Smooth muscle cell (in vitro differentiated cells): ENCODE results near the gene ASCC3. TPM values are rescaled to one million over a fixed set of nuclear protein-coding genes. Genes with fewer than 3 reads are reported as not detected.

Experiments
- DNase-seq: peaks from one replicate; lab custom pipeline; 2025; ENCODE audit not compliant: unreplicated experiment; lab: John Stamatoyannopoulos, UW
- H2AFZ ChIP-seq: fragments of 200-600 bp; sonication (generic); 2 replicates; pipeline ENCODE4 v1.6.0; 2016; ENCODE audit warnings: antibody characterized with exemption, low read depth, mild to moderate bottlenecking
- H3F3A ChIP-seq: fragments of 200-600 bp; sonication (generic); 2 replicates; pipeline ENCODE4 v1.6.0; 2017; ENCODE audit warnings: antibody characterized with exemption, low read depth
- H3K27ac ChIP-seq: fragments of 200-600 bp; sonication (generic); 2 replicates; pipeline ENCODE4 v1.5.1; 2016; ENCODE audit warnings: low read depth, mild to moderate bottlenecking
- H3K27me3 ChIP-seq: fragments of 200-600 bp; sonication (generic); 2 replicates; pipeline ENCODE4 v1.6.1; 2016; ENCODE audit warnings: low read depth, mild to moderate bottlenecking
- H3K36me3 ChIP-seq: fragments of 200-600 bp; sonication (generic); 2 replicates; pipeline ENCODE4 v1.5.1; 2016; ENCODE audit warnings: low read depth
- H3K4me1 ChIP-seq: fragments of 200-600 bp; sonication (generic); 2 replicates; pipeline ENCODE4 v1.5.1; 2016; ENCODE audit warnings: low read depth
- H3K4me2 ChIP-seq: fragments of 200-600 bp; sonication (generic); 2 replicates; pipeline ENCODE4 v1.6.0; 2016; ENCODE audit warnings: mild to moderate bottlenecking
- H3K4me3 ChIP-seq: fragments of 200-600 bp; sonication (generic); 2 replicates; pipeline ENCODE4 v1.5.1; 2016; ENCODE audit warnings: mild to moderate bottlenecking
- H3K79me2 ChIP-seq: fragments of 200-600 bp; sonication (generic); 2 replicates; pipeline ENCODE4 v1.6.0; 2016; ENCODE audit warnings: low read depth, mild to moderate bottlenecking
- H3K9ac ChIP-seq: fragments of 200-600 bp; sonication (generic); 2 replicates; pipeline ENCODE4 v1.6.0; 2016; ENCODE audit warnings: low read depth
- H3K9me3 ChIP-seq: fragments of 200-600 bp; sonication (generic); replicated peaks from 2 replicates; pipeline ENCODE4 v1.5.1; 2016; ENCODE audit warnings: low read depth
- H4K20me1 ChIP-seq: fragments of 200-600 bp; sonication (generic); 2 replicates; pipeline ENCODE4 v1.6.0; 2016; ENCODE audit warnings: low read depth
- WGBS: methylation state at CpG from one replicate; pipeline ENCODE4 v1.1.7; 2016; ENCODE audit warnings: low lambda C conversion rate; 5-methylcytosine and 5-hydroxymethylcytosine counted together
- polyA plus RNA-seq: library from polyadenylated mRNA; unstranded; fragments of >200 nt; fragmentation: Nextera tagmentation; extraction: Ambion mirVana; gene quantifications from 2 replicates; pipeline ENCODE4 v1.2.1, GENCODE V29; 2016
- total RNA-seq: library from RNA; depleted of rRNA; stranded (reverse); fragments of >200 nt; gene quantifications from 2 replicates; pipeline ENCODE4 v1.2.3, GENCODE V29; 2014
- TF ChIP-seq, protein P1 (sequence below): fragments of 200-600 bp; sonication (generic); IDR thresholded peaks from 2 replicates; pipeline ENCODE4 v1.5.1; 2017; ENCODE audit warnings: borderline replicate concordance, mild to moderate bottlenecking, antibody characterized with exemption; ENCODE audit not compliant: insufficient read depth, poor library complexity, severe bottlenecking

ASCC3 gene
- total and polyA plus RNA-seq, 2 experiments from 2014 or later: 59.0 to 116 TPM

DNA sequence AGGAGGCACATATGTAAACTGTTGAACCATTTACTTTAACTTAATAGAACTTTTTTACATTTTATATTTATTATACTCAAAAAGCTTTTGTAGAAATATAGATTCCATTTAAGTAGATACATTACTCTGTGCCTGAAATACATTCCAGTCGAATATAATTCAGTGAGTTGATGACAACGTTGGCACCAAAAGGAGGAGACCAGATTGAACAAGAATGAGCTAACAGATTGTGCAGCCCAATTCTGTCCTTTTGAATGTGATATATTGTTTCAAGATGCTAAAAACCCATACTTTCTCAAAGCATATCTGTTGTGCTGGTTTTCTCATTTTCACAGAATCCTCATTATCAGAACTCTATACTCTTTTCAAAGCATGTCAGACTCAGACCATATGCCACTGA, 269.0 kb downstream of the ASCC3 start:
- TF ChIP-seq, protein P1, sequence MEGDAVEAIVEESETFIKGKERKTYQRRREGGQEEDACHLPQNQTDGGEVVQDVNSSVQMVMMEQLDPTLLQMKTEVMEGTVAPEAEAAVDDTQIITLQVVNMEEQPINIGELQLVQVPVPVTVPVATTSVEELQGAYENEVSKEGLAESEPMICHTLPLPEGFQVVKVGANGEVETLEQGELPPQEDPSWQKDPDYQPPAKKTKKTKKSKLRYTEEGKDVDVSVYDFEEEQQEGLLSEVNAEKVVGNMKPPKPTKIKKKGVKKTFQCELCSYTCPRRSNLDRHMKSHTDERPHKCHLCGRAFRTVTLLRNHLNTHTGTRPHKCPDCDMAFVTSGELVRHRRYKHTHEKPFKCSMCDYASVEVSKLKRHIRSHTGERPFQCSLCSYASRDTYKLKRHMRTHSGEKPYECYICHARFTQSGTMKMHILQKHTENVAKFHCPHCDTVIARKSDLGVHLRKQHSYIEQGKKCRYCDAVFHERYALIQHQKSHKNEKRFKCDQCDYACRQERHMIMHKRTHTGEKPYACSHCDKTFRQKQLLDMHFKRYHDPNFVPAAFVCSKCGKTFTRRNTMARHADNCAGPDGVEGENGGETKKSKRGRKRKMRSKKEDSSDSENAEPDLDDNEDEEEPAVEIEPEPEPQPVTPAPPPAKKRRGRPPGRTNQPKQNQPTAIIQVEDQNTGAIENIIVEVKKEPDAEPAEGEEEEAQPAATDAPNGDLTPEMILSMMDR: no peak
- H3K27me3 ChIP-seq: no peaks in the 10 kb centered on the region
- H4K20me1 ChIP-seq: no peaks in the 10 kb centered on the region
- no peak overlapping the region for H3K4me3 ChIP-seq
- no peak overlapping the region for H3K9ac ChIP-seq
- peaks cover 6% of the 10 kb centered on the region for H3K36me3 ChIP-seq
- no peak overlapping the region for H3K4me2 ChIP-seq
- DNase-seq: no peak
- H3K4me1 ChIP-seq: no peaks in the 10 kb centered on the region
- no peak overlapping the region for H2AFZ ChIP-seq
- H3F3A ChIP-seq: no peaks in the 10 kb centered on the region
- no peaks in the 10 kb centered on the region for H3K79me2 ChIP-seq
- H3K27ac ChIP-seq: no peak overlapping the region
- no peaks in the 10 kb centered on the region for H3K9me3 ChIP-seq
- 97% methylated on average over 2 of the region's 2 CpGs for WGBS

DNA sequence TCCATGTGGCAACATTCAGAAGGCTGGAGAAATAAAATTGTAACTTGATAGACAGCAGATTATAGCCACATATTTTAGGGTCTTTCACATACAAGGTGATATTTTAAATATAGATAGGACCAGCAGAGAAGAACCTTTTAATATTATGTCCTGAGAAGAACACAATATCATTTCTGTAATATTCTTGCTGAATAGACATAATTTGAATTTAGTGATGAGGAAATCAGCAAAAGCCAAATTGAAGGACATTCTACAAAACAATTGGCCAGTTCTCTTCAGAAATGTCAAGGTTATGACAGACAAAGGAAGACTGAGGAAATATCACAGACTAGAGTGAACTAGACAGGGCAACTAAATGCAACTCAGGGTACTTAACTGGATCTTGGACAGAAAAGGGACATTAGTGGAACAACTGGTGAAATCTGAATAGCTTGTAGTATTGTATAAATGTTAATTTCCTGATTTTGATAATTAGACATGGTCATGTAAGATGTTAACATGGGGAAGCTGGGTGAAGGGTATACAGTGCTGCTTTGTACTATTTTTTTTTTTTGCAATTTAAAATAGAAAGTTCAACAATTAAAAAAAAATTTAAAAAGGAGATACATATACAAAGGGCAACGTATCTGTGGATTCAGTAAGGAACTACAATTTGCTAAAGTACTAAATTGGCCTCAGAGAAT, 281.9 kb downstream of the ASCC3 start:
- Histone ChIP-seq H4K20me1 (no peaks in the 10 kb centered on the region), H3K36me3 (peaks cover 26% of the 10 kb centered on the region), H3K79me2 (no peaks in the 10 kb centered on the region), H3K9me3 (peaks cover 4% of the 10 kb centered on the region), H3K27me3 (no peaks in the 10 kb centered on the region), H3K4me2 (no peak overlapping the region), H3K4me1 (no peaks in the 10 kb centered on the region), H3K27ac (no peak overlapping the region), H3K4me3 (no peak overlapping the region), H2AFZ (no peak overlapping the region), H3F3A (no peaks in the 10 kb centered on the region), H3K9ac (no peak overlapping the region)
- no peak for DNase-seq
- TF ChIP-seq, protein P1: no peak
- 95% methylated on average over 1 of the region's 1 CpG for WGBS

DNA sequence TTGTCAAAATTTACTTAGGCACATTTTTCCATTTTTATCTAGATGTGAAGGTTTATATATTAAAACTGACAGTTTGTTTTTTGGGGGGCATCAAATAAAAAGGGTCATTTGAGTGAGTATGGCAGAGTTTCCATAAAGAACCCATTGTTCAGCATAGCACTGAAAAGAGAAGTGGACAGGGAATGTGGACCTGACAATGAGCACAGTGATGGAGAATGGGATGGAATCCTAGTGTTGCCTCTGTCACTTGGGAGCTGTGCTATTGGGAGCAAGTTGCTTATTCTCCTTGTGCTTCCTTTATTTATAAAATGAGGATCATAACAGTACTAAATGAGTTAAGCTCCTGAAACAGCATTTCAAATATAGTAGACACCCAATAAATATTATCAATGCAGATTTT, 285.7 kb downstream of the ASCC3 start:
- Histone ChIP-seq H3K4me1 (no peaks in the 10 kb centered on the region), H3K9ac (no peak overlapping the region), H4K20me1 (no peaks in the 10 kb centered on the region), H2AFZ (no peak overlapping the region), H3K36me3 (peaks cover 13% of the 10 kb centered on the region), H3K9me3 (peaks cover 4% of the 10 kb centered on the region), H3K79me2 (no peaks in the 10 kb centered on the region), H3K4me2 (no peak overlapping the region), H3F3A (no peaks in the 10 kb centered on the region), H3K4me3 (no peak overlapping the region), H3K27ac (no peak overlapping the region), H3K27me3 (no peaks in the 10 kb centered on the region)
- no peak for DNase-seq
- TF ChIP-seq, protein P1: no peak

DNA sequence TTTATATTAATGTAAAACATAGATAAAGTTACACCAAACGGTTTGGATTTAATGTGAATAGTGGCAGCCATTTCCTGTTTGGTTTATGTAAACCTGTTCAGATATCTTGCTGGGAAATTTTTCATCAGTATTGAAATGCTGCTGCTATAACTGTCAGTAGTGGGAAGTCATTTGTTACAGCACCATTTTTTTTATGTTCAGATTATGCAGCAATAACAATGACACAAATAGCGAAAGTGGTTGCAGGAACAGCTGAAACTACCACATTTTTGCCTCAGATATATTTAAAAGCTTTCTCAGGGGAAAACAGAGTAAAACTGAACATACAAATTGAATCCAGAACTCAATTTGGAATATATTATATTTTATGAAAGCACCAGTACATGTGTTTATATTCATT, 287.6 kb downstream of the ASCC3 start:
- TF ChIP-seq, protein P1: no peak
- Histone ChIP-seq H2AFZ (no peak overlapping the region), H3K4me1 (no peaks in the 10 kb centered on the region), H3K4me2 (no peak overlapping the region), H4K20me1 (no peaks in the 10 kb centered on the region), H3F3A (peaks cover 4% of the 10 kb centered on the region), H3K4me3 (no peak overlapping the region), H3K36me3 (peaks cover 25% of the 10 kb centered on the region), H3K9me3 (peaks cover 4% of the 10 kb centered on the region), H3K79me2 (no peaks in the 10 kb centered on the region), H3K9ac (no peak overlapping the region), H3K27ac (no peak overlapping the region), H3K27me3 (no peaks in the 10 kb centered on the region)
- no peak for DNase-seq
- WGBS: 82% methylated on average over 2 of the region's 2 CpGs
